H1 (cell line): ENCODE measurements around the gene FAM3B. TPM values are rescaled to one million over a fixed set of nuclear protein-coding genes. Genes with fewer than 3 reads are reported as not detected.

ENCODE experiments used
- CTCF ChIA-PET: fragments of 300-600 bp; sonication (Branson Sonifier 250); formaldehyde crosslinking; loops from one replicate; lab custom pipeline; 2021; ENCODE audit not compliant: partially characterized antibody; lab: Charles Lee
- POLR2A ChIA-PET: fragments of 300-600 bp; sonication (Branson Sonifier 250); formaldehyde crosslinking; loops from one replicate; lab custom pipeline; 2021; ENCODE audit warnings: inconsistent platforms; ENCODE audit not compliant: partially characterized antibody; lab: Charles Lee
- DNase-seq, 2 experiments: peaks; one replicate each; pipeline versions ENCODE4 v3.0.0 to v3.0.0-alpha.2; 2010 to 2022; ENCODE audit warnings: low spot score in 2 of 2, low read depth in 1 of 2, mixed read lengths in 1 of 2
- FAIRE-seq: peaks from 2 replicates; lab custom pipeline; 2011; peaks lifted over from hg19 to GRCh38; lab: Jason Lieb, UNC
- H2AFZ ChIP-seq: 2 replicates; pipeline ENCODE4 v1.8.1; 2012; ENCODE audit warnings: low read length, inconsistent platforms
- H2AK5ac ChIP-seq: 2 replicates; pipeline ENCODE4 v1.6.1; 2013; ENCODE audit warnings: low read depth, low read length
- H2BK120ac ChIP-seq: replicated peaks from 2 replicates; pipeline ENCODE3; 2013; ENCODE audit warnings: low read depth, low read length, inconsistent platforms
- H2BK12ac ChIP-seq: 2 replicates; pipeline ENCODE4 v1.6.1; 2013; ENCODE audit warnings: low read depth, low read length
- H2BK15ac ChIP-seq: 2 replicates; pipeline ENCODE4 v1.6.1; 2013; ENCODE audit warnings: low read length
- H2BK20ac ChIP-seq: 2 replicates; pipeline ENCODE4 v1.6.1; 2013; ENCODE audit warnings: low read length
- H2BK5ac ChIP-seq: 2 replicates; pipeline ENCODE4 v1.6.1; 2013; ENCODE audit warnings: low read depth, low read length
- H3K14ac ChIP-seq: 2 replicates; pipeline ENCODE4 v1.6.1; 2013; ENCODE audit warnings: inconsistent platforms; ENCODE audit not compliant: insufficient read length
- H3K18ac ChIP-seq: 2 replicates; pipeline ENCODE4 v1.6.1; 2013; ENCODE audit warnings: low read length; ENCODE audit errors: extremely low read depth
- H3K23ac ChIP-seq: 2 replicates; pipeline ENCODE4 v1.6.1; 2013; ENCODE audit warnings: inconsistent platforms; ENCODE audit not compliant: insufficient read length
- H3K23me2 ChIP-seq: 2 replicates; pipeline ENCODE4 v1.6.1; 2013; ENCODE audit warnings: low read depth, low read length
- H3K27ac ChIP-seq: 2 replicates; pipeline ENCODE4 v1.6.1; 2011; ENCODE audit warnings: low read depth, low read length, inconsistent platforms
- H3K27me3 ChIP-seq, 4 experiments: replicated peaks in 1 of 4; 1 replicate in 1 of 4; 2 replicates in 3 of 4; pipeline versions ENCODE4 v1.6.1 to v1.8.1; 2011 to 2013; ENCODE audit warnings: low read length in 3 of 4, mild to moderate bottlenecking in 3 of 4, inconsistent platforms in 2 of 4, mixed read lengths in 2 of 4, moderate library complexity in 1 of 4; ENCODE audit not compliant: control insufficient read depth in 3 of 4, insufficient read depth in 3 of 4; ENCODE audit errors: extremely low read depth in 1 of 4
- H3K36me3 ChIP-seq, 4 experiments: 2 replicates each; pipeline versions ENCODE4 v1.6.1 to v1.8.1; 2011 to 2013; ENCODE audit warnings: mild to moderate bottlenecking in 4 of 4, low read length in 3 of 4, moderate library complexity in 2 of 4, control low read depth in 1 of 4, inconsistent platforms in 1 of 4; ENCODE audit not compliant: insufficient read depth in 4 of 4, control insufficient read depth in 2 of 4
- H3K4ac ChIP-seq: replicated peaks from 2 replicates; pipeline ENCODE3; 2013; ENCODE audit warnings: low read length, low read depth, mixed read lengths, inconsistent platforms; ENCODE audit not compliant: insufficient read length
- H3K4me1 ChIP-seq, 4 experiments: replicated peaks in 1 of 4; 1 replicate in 1 of 4; 2 replicates in 3 of 4; pipeline versions ENCODE4 v1.6.1 to v1.8.1; 2011 to 2013; ENCODE audit warnings: low read length in 3 of 4, inconsistent platforms in 2 of 4, mixed read lengths in 1 of 4; ENCODE audit not compliant: insufficient read depth in 4 of 4, control insufficient read depth in 3 of 4
- H3K4me2 ChIP-seq, 2 experiments: 2 replicates each; pipeline versions ENCODE4 v1.6.1 to v1.8.1; 2011 to 2013; ENCODE audit warnings: low read depth in 2 of 2, low read length in 2 of 2, control low read depth in 1 of 2, inconsistent platforms in 1 of 2, mild to moderate bottlenecking in 1 of 2; ENCODE audit not compliant: insufficient read depth in 1 of 2
- H3K4me3 ChIP-seq, 4 experiments: fragments of 200-600, 300-600 bp in 1 of 4; sonication (generic), shearing (Covaris generic), sonication (Bioruptor Twin) in 1 of 4; 2 replicates each; pipeline versions ENCODE4 v1.5.1 to v1.8.1; 2011 to 2016; ENCODE audit warnings: low read length in 4 of 4, low read depth in 3 of 4, control low read depth in 2 of 4, inconsistent platforms in 2 of 4, mild to moderate bottlenecking in 2 of 4, mixed read lengths in 1 of 4, moderate library complexity in 1 of 4; ENCODE audit not compliant: insufficient read depth in 2 of 4; ENCODE audit errors: extremely low read depth in 1 of 4
- H3K56ac ChIP-seq: replicated peaks from 2 replicates; pipeline ENCODE3; 2013; ENCODE audit warnings: low read depth, mild to moderate bottlenecking, mixed read lengths, low read length, inconsistent platforms; ENCODE audit not compliant: insufficient read length
- H3K79me1 ChIP-seq: 2 replicates; pipeline ENCODE4 v1.6.1; 2013; ENCODE audit warnings: low read depth, low read length, control low read depth
- H3K79me2 ChIP-seq, 2 experiments: 2 replicates each; pipeline versions ENCODE4 v1.6.1 to v1.8.1; 2012 to 2013; ENCODE audit warnings: low read length in 2 of 2, mild to moderate bottlenecking in 2 of 2, inconsistent platforms in 1 of 2; ENCODE audit not compliant: insufficient read depth in 2 of 2, control insufficient read depth in 1 of 2
- H3K9ac ChIP-seq, 4 experiments: replicated peaks in 1 of 4; 1 replicate in 1 of 4; 2 replicates in 3 of 4; pipeline versions ENCODE4 v1.6.1 to v1.8.1; 2011 to 2013; ENCODE audit warnings: low read depth in 3 of 4, low read length in 3 of 4, control low read depth in 2 of 4, mild to moderate bottlenecking in 2 of 4, moderate library complexity in 2 of 4, inconsistent platforms in 1 of 4; ENCODE audit errors: extremely low read depth in 1 of 4
- H3K9me3 ChIP-seq, 2 experiments: 2 replicates each; pipeline versions ENCODE4 v1.6.1 to v1.8.1; 2012 to 2013; ENCODE audit warnings: mild to moderate bottlenecking in 2 of 2, moderate library complexity in 2 of 2, control low read depth in 1 of 2, inconsistent platforms in 1 of 2, low read depth in 1 of 2, low read length in 1 of 2, mixed read lengths in 1 of 2; ENCODE audit not compliant: insufficient read depth in 2 of 2
- H4K20me1 ChIP-seq, 2 experiments: replicated peaks in 1 of 2; 2 replicates each; pipeline versions ENCODE3 to v1.8.1; 2011 to 2013; ENCODE audit warnings: inconsistent platforms in 2 of 2, low read length in 2 of 2, mild to moderate bottlenecking in 1 of 2; ENCODE audit not compliant: insufficient read depth in 2 of 2, control insufficient read depth in 1 of 2
- H4K5ac ChIP-seq: 2 replicates; pipeline ENCODE4 v1.6.1; 2013; ENCODE audit warnings: low read length, low read depth, mixed read lengths, inconsistent platforms; ENCODE audit not compliant: insufficient read length
- H4K8ac ChIP-seq: 2 replicates; pipeline ENCODE4 v1.8.0; 2013; ENCODE audit warnings: mild to moderate bottlenecking, moderate library complexity, low read length, inconsistent platforms; ENCODE audit not compliant: insufficient read depth; ENCODE audit errors: extremely low read depth
- H4K91ac ChIP-seq: replicated peaks from 2 replicates; pipeline ENCODE3; 2013; ENCODE audit warnings: low read length, mixed read lengths, inconsistent platforms; ENCODE audit not compliant: insufficient read length
- BCL11A ChIP-seq, 2 experiments: IDR thresholded peaks; one replicate each; pipeline ENCODE4 v1.6.1; 2011; ENCODE audit warnings: low read depth in 2 of 2, low read length in 2 of 2, mild to moderate bottlenecking in 2 of 2
- BRCA1 ChIP-seq: IDR thresholded peaks from 2 replicates; pipeline ENCODE4 v1.6.1; 2012; ENCODE audit warnings: low read depth, low read length, improper control_type of control experiment
- CTBP2 ChIP-seq: IDR thresholded peaks from 2 replicates; pipeline ENCODE4 v1.7.0; 2011; ENCODE audit warnings: borderline replicate concordance, mild to moderate bottlenecking, moderate library complexity, mixed read lengths, low read length; ENCODE audit not compliant: insufficient read depth, insufficient read length
- HDAC2 ChIP-seq, 2 experiments: fragments of 300-600 bp in 1 of 2; sonication (generic) in 1 of 2; IDR thresholded peaks; 2 replicates each; pipeline ENCODE4 v1.6.1; 2011 to 2012; ENCODE audit warnings: low read depth in 2 of 2, low read length in 2 of 2, mild to moderate bottlenecking in 2 of 2, moderate library complexity in 2 of 2, borderline replicate concordance in 1 of 2, inconsistent platforms in 1 of 2
- HDAC6 ChIP-seq: IDR thresholded peaks from one replicate; pipeline ENCODE4 v1.7.1; 2012; ENCODE audit warnings: low read depth, mild to moderate bottlenecking, inconsistent platforms, low read length, moderate library complexity
- KDM1A ChIP-seq: fragments of 200-600, 300-600 bp; sonication (generic); IDR thresholded peaks from 2 replicates; pipeline ENCODE4 v1.7.1; 2016; ENCODE audit warnings: mild to moderate bottlenecking, low read length, borderline replicate concordance
- KDM5A ChIP-seq: fragments of 200-600 bp; IDR thresholded peaks from 2 replicates; pipeline ENCODE4 v1.7.1; 2012; ENCODE audit warnings: mild to moderate bottlenecking, low read length, inconsistent platforms, mixed read lengths
- MAFK ChIP-seq: IDR thresholded peaks from 2 replicates; pipeline ENCODE4 v1.6.1; 2012; ENCODE audit warnings: low read depth, mild to moderate bottlenecking, improper control_type of control experiment, low read length
- POU5F1 ChIP-seq: IDR thresholded peaks from 2 replicates; pipeline ENCODE4 v1.6.1; 2011; ENCODE audit warnings: low read depth, mild to moderate bottlenecking, low read length, moderate library complexity
- RAD21 ChIP-seq, 2 experiments: IDR thresholded peaks in 1 of 2; conservative IDR thresholded peaks in 1 of 2; 2 replicates each; pipeline ENCODE4 v1.6.1; 2011; ENCODE audit warnings: low read depth in 2 of 2, low read length in 2 of 2, improper control_type of control experiment in 1 of 2, inconsistent platforms in 1 of 2, mild to moderate bottlenecking in 1 of 2, moderate library complexity in 1 of 2
- RNF2 ChIP-seq: fragments of 200-900, 300-1000 bp; sonication (generic); IDR thresholded peaks from 2 replicates; pipeline ENCODE4 v1.7.1; 2016; ENCODE audit warnings: borderline replicate concordance, low read depth, mild to moderate bottlenecking, antibody characterized with exemption, low read length; ENCODE audit not compliant: poor library complexity, severe bottlenecking; ENCODE audit errors: missing control alignments
- TBP ChIP-seq: IDR thresholded peaks from 2 replicates; pipeline ENCODE4 v1.6.1; 2011; ENCODE audit warnings: low read depth, low read length, improper control_type of control experiment
- WGBS, 2 experiments: shearing (Covaris generic) in 1 of 2; methylation state at CpG; one replicate each; pipeline versions ENCODE4 v1.1.6 to v1.1.7; 2013 to 2015; ENCODE audit warnings: low lambda C conversion rate in 2 of 2, mixed read lengths in 2 of 2, inconsistent platforms in 1 of 2, low coverage in 1 of 2, missing lambda C conversion rate in 1 of 2; ENCODE audit not compliant: insufficient replicate concordance in 2 of 2, insufficient coverage in 1 of 2, insufficient read length in 1 of 2; ENCODE audit errors: extremely low coverage in 1 of 2, missing lambda C conversion rate in 1 of 2; 5-methylcytosine and 5-hydroxymethylcytosine counted together
- polyA plus RNA-seq, 7 experiments: library from polyadenylated mRNA; depleted of rRNA in 3 of 7; stranded (reverse) in 5 of 7; unstranded in 2 of 7; fragments of >200 nt in 5 of 7; fragments of 200-250 nt in 2 of 7; gene quantifications; 1 replicate in 5 of 7; 2 replicates in 1 of 7; 4 replicates in 1 of 7; pipeline versions ENCODE4 v1.2.1 to v1.2.3, GENCODE V29; 2011 to 2013; ENCODE audit warnings: missing spikeins in 2 of 7, mixed read lengths in 2 of 7
- total RNA-seq: library from RNA; stranded (reverse); fragmentation: NEBNext Ultra II Directional; extraction: Animal tissue kit (Norgen Biotek cat#: 25700); gene quantifications from 2 replicates; pipeline ENCODE4 v1.2.1, GENCODE V29; 2021

Gene FAM3B
- total and polyA plus RNA-seq, 2 of the 8 experiments (the other 6 are each of a cell fraction or from before 2014, with no cell fraction given), result 2.0 TPM

DNA sequence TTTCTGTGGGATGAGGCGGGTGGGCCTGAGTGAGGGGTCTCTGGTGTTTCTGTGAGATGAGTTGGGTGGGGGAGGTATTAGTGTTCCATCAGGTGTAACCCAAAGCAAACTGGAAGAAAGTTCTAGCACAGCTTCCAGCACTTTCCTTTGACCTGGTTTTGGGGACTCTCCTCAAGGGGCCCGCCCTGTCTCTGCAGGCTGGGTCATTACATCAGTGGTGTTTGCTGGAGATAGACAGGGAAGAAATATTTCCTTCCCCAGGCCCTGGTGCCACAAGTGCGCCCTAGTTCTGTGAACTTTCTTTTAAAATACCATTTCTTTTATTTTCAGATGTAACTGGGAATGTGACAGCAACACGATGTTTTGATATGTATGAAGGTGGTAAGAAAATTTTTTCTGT is 28.8 kb downstream of the FAM3B start:
- Histone ChIP-seq H3K56ac (no peak overlapping the region), H4K20me1 (no peaks in the 10 kb centered on the region), H3K9me3 (no peaks in the 10 kb centered on the region), H3K27me3 (no peaks in the 10 kb centered on the region)
- FAIRE-seq, result no peak
- DNase-seq, result no peak
- POLR2A ChIA-PET, result no interaction called here
- TF ChIP-seq HDAC6, result no peak
- no peak for TF ChIP-seq KDM1A
- TF ChIP-seq KDM5A, result no peak
- no peak for TF ChIP-seq RNF2
- TF ChIP-seq RAD21 (IDR thresholded peaks at IDR 0.05 in 1 of 2, conservative IDR thresholded peaks at IDR 0.05 in 1 of 2; ENCODE audit: low read depth in 2 of 2, low read length in 2 of 2), result no peak
- TF ChIP-seq BRCA1, result no peak
- TF ChIP-seq TBP, result no peak
- no peak for TF ChIP-seq MAFK
- TF ChIP-seq HDAC2 (IDR thresholded peaks at IDR 0.05; ENCODE audit: borderline replicate concordance in 1 of 2, low read depth in 2 of 2, low read length in 2 of 2), result no peak
- no peak for TF ChIP-seq BCL11A (IDR thresholded peaks at IDR 0.05; ENCODE audit: low read depth in 2 of 2, low read length in 2 of 2)
- no peak for TF ChIP-seq POU5F1
- TF ChIP-seq CTBP2, result no peak
- TF ChIP-seq, all 59 proteins: peak for 0
- no peaks in the 10 kb centered on the region for H3K4me1 ChIP-seq
- H4K91ac ChIP-seq, result no peak overlapping the region
- H3K23me2 ChIP-seq, result no peaks in the 10 kb centered on the region
- H4K5ac ChIP-seq, result no peak overlapping the region
- no peak overlapping the region for H2BK20ac ChIP-seq
- H3K79me1 ChIP-seq, result no peaks in the 10 kb centered on the region
- no peaks in the 10 kb centered on the region for H3K79me2 ChIP-seq
- WGBS, 2 experiments, result 92% methylated on average over 3 of the region's 4 CpGs; no CpG with 5 or more reads in 1 of the 2 experiments
- no peak overlapping the region for H2BK15ac ChIP-seq
- no peak overlapping the region for H2AFZ ChIP-seq
- H3K9ac ChIP-seq, result no peak overlapping the region
- H2BK12ac ChIP-seq, result no peak overlapping the region
- no peak overlapping the region for H4K8ac ChIP-seq
- H2BK5ac ChIP-seq, result no peak overlapping the region
- no peaks in the 10 kb centered on the region for H3K36me3 ChIP-seq
- H3K23ac ChIP-seq, result no peak overlapping the region
- H2AK5ac ChIP-seq, result no peak overlapping the region
- H3K4me3 ChIP-seq, result no peak overlapping the region
- H3K4me2 ChIP-seq, result no peak overlapping the region
- CTCF ChIA-PET, result no interaction called here
- H3K14ac ChIP-seq, result no peak overlapping the region
- no peak overlapping the region for H3K4ac ChIP-seq
- no peak overlapping the region for H3K18ac ChIP-seq
- no peak overlapping the region for H3K27ac ChIP-seq
- no peak overlapping the region for H2BK120ac ChIP-seq
